Measurements from ENCODE around the gene DYNLT4.
"Not testable (repeated sequence)": the region's sequence is repeated elsewhere in the genome, so short reads cannot be mapped to it uniquely, and the experiment has no call there.

The DYNLT4 gene

DNA sequence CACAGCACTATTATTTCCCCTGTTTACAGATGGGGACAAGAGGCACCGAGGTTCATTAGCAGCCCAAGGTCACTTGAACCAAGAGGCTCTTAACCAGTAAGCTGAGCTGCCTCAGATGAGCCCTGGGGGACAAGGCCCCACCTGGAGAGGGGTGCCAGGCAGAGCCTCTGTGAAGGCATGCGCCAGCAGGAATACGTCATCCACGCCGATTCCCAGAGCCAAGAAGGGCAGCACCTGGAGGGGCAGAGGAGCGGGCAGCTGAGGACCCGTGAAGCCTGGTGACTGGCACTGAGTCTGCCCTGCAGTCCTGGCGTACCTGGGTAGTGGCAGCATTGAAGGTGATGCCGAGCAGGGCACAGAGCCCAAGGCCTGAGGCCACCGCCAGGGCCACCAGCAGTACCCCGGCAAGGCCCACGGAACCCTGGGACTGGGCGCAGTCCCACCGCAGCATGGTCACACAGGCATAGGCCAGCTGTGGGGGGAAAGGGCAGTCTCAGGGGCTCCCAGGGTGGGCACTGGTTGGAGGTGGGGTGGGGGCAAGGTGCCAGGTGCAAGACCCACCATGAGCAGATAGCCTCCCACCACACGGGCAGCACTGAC is 21.8 kb upstream of the DYNLT4 start:
- no peak for DNase-seq (ENCODE audit: low spot score)

DNA sequence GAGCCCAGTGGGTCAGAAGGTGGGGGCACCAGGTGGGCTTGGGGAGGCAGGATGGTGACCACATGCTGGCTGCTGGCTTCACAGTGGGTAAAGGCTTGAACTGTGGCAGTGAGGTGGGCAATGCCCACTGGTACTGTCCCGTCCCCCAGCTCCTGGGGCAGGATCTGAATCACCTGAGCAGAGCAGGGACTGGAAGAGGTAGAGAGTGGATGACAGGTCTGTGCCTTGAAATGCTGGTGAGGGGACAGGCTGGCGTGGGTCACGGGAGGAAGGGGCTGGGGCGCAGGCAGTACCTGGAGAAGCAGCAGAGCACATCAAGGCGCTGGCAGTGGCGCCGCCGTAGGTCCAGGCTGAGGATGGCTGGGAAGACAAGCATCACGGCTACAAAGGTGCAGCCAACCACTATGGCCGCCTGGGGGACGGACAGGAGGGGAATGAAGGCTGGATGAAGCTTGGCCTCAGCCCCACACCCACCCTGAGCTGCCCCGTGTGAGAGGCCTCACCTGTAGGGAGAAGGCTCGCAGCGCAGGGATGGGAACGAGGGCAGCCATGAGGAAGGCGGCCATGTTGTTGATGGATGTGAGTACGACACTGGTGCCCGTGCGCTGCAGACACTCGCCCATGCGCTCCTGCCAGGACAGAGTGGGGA is 21.0 kb upstream of the DYNLT4 start:
- no peak for DNase-seq (ENCODE audit: low spot score)

DNA sequence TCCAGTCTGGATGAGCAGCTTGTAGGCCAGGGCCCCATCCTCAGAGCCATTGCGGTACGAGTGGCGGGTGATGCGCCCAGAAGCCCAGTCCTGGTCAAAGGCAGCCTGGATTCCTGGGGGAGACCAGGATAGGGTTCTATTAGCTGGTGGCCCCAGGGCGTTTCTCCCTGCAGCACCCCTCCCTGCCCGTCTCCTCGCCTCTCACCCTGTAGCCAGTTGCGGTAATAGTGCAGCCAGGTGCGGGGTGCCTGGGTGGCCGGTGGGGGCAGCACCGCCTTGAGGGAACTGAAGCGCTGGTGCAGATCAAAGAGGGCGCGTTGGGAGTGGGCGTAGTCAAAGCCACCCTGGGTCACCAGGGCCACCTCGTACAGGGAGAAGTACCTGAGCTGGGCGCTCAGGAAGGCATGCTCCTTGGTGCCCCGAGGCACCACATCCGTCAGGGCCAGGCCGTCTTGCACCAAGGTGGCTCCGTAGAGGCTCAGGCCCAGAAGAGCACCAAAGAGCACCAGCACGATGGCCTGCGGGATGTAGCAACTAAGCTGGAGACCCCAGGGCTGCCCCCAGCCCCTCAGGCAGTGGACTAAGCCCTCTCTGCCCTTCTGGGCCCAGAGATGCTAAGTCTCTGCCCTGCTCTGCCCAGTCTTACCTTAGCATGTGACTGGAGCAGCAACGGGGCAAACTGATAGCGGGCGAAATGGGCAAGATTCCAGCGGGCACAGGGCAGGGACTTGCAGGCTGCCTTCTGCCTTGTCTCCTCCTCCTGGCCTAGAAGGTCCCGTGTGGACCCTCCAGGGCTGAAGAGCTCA is 20.2 kb upstream of the DYNLT4 start:
- no peak for DNase-seq (ENCODE audit: low spot score)

DNA sequence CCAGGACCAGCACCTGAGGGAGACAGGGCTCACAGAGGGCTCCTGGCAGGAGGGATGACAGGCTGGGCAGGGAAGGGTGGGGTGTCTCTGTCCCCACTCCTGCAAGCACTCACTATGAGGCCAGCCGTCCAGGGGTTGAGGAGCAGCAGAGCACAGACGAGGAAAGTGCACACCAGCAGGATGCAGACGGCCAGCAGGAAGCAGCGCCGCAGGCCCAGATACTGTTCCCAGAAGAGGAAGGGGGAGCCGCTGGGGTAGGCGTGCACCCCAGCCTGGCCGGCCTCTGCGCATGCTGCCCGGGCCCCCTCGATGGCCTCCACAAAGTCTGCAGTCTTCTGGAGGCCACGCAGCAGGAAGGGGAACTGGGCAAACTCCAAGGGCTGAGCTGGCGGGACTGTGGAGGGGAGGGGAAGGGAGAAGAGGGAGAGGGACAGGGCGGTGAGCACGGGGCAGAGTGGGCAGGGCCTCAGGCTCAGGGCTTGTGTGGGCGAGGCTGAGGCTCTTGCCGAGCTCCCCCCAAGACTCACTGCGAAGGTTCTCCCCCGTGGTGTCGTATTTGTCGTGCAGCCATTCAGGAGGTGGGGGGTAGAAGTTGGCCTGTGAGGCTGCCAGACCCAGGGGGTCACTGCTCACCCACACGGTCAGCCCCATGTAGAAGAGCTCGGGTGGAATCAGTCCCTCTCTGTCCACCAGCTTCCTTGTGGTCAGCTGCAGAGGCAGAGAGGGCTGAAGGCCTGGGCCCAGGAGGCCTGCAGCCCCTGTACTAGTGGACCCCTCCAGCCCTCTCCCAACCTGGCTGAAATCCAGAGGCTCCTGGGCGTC is 19.4 kb upstream of the DYNLT4 start:
- DNase-seq (ENCODE audit: low spot score): peak; percentile 63

DNA sequence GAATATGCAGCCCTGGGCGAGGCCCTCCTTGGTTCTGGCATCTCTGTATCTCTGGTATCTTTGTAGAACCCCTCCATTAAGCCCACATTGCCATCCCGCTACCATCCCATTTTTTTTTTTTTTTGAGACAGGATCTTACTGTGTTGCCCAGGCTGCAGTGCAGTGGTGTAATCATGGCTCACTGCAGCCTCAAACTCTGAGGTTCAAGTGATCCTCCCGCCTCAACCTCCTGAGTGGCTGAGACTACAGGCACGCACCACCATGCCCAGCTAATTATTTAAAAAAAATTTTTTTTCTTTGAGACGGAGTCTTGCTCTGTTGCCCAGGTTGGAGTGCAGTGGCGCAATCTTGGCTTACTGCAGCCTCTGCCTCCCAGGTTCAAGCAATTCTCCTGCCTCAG is 17.2 kb upstream of the DYNLT4 start:
- not testable (repeated sequence) for DNase-seq (ENCODE audit: low spot score)

DNA sequence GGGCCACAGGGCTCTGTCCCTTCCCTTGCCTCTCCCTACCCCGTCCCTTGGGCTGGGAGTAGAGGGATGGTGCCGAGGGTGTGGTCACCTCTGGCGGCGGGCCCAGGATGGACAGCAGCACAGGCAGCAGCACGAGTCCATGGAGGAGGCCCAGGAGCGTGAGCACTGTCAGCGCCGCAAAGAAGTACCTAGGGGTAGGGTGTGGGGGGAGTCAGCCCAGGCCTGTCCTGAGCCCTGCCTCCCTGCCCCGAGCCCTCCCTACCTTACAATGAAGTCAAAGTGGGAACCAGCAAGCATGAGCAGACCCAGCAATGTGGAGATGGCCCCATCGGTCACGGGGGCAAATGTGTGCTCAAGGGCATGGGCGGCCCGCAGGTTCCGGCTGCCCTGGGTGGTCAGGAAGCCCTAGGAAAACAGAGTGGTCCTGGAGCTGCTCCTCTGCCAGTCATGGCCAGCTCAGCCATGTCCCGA is 15.9 kb upstream of the DYNLT4 start:
- DNase-seq (ENCODE audit: low spot score): no peak

DNA sequence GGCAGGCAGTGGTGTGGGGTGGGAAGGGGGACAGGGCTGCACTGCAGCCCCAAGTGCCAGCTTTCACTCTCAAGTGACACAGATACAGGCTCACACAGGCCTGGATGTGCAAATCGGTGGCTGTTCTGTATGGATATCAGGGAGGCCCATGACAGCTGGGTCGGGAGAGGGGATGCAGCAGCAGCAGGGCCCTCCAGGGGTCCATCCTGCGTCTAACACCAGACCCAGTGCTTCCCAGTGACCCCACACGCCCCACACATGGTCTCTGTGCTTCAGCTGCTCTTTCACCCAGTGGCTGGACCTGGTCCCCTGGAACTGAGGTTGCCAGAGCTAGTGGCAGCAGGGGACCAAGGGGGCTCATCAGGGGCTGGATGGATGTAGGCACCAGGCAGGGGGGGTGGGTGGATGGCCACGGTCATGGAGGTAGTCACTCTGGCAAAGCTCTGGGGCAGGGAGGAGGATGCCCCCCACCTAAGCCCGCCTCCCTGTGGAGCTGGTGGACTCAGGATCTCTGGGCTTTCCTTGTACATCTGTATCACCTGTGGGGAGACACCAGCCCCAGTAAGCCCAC is 15.1 kb upstream of the DYNLT4 start:
- no peak for DNase-seq (ENCODE audit: low spot score)

DNA sequence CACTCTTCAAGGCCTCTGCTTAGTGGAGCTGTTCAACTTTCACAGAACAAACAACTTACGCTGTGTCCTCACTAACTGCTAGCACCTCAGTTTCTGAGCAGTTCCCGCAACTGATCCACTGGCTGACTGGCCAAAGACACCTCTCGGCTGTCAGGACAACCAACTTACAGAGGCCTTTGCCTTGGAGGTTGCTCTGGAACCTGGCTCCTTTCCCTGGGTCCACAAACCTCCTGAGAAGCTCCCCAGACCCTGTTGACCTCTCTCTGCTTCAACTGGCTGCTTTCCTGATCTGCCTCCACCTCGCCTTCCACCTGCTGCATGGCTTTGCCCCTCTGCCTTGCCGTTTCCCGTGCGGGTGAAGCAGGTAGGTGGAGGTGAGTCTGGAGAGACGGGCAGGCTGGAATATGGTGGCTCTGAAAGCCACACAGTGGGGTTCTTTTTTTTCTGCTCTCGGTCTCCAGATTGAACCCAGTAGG is 14.1 kb upstream of the DYNLT4 start:
- DNase-seq (ENCODE audit: low spot score): no peak

DNA sequence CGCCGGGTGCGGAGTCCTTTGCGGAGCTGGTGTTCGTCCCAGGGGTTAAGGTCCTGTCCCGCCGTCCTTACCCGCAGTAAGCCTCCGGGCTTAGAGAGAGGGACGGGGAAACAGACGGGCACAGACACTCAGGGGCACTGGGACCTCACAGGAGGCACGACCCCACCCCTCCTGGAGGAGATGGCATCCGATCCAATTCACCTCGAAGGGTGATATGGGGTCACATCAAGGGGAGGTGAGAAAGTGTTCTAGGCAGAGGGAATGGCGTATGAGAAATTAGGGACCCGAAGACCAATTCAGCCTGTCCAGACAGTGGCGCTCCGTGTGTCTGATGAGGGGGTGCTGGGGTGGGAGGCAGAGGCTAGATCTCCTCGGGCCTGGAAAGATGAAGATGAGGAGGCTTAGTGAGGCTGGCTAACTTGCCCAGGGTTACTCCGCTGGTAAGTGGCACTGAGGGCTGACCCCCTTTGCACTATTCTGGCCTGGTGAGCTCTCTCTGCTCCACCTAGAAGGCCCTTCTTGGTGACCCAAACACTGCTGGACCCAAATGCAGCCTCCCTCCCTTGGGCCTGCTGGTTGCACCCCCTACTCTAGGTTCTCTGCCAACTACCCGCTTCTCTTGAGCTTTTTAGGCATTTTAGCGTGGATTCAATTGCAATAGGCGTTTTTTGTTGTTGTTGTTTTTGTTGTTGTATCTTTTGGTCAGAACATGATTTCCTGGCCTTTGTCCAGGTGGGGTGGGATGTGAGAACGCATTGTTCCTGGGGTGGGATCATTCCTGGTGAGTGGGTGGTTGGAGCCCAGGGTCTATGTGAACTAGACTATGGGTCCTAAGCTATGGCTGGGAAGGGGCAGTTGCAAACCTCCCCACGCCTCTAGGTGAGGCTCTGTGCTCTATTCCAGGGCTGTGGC is 13.4 kb upstream of the DYNLT4 start:
- no peak for DNase-seq (ENCODE audit: low spot score)

DNA sequence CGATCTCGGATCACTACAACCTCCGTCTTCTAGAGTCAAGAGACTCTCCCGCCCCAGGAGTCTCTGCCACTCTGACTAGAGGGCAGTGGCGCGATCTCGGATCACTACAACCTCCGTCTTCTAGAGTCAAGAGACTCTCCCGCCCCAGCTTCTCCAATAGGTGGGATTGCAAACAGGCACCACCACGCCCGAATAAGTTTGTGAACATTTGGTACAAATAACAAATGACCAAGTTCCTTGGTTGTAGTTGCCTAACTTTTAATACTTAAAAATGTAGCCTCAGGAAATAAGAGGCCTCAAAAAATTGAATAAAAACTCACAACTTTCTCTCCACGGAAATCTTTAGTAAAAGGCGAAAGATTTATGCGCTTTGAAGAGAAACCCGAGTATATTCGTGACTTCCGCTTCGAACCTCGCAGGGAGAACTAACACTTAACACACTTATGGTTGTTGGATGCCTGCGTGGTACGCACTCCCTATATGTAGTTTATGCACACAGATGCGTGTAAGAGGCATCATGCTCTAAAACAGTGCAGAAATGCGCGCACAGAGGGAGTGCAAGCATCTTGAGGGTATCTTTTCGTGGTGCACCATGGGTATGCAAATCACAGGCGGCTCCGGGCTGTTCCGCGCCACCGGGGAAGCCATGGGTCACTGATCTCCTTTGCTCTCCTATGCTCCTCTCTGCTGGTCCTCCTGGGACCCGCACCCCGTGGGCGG is 12.6 kb upstream of the DYNLT4 start:
- DNase-seq (ENCODE audit: low spot score): peak; percentile 78

DNA sequence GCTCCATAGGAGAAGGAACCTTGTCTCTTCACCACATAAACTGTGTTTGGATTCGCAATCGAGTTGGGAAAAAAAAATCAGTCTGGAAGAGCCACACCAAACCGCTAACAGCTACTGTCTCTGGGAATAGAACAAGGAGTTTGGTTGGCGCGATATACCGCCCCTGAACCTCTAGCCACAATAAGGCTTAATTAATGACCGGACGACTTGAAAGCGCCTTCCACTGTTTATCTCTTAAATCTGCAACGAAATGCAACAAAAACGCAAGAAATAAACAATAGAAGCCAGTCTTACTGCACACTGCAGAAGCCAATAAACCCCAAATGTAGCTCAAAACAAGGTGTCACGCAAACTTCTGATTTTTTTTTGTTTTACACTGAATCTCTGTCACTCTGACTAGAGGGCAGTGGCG is 12.1 kb upstream of the DYNLT4 start:
- DNase-seq (ENCODE audit: low spot score): no peak

DNA sequence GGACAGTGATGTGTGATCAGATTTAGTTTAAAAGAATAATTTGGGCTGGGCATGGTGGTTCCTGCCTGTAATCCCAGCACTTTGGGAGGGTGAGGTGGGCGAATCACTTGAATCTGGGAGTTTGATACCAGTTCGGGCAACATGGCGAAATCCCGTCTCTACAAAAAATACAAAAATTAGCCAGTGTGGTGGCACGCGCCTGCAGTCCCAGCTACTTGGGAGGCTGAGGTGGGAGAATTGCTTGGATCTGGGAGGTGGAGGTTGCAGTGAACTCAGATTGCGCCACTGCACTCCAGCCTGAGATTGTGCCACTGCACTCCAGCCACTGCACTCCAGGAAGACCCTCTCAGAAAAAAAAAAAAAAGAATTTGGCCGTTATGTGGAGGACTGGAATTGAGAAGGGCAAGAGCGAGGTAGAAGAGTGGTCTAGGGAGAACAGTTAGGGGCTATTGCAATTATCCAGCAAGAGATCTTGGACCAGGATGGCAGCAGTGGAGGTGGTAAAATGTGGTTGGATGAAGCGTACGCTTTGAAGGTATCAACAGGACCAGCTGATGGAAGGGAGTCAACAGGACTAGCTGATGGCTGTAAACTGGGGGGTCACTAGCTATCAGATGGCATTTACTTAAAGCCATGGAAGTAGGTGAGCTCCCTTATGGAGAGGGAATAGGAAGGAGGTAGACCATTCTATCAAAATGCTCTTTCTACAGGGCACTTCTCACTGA is 10.8 kb upstream of the DYNLT4 start:
- no peak for DNase-seq (ENCODE audit: low spot score)

DNA sequence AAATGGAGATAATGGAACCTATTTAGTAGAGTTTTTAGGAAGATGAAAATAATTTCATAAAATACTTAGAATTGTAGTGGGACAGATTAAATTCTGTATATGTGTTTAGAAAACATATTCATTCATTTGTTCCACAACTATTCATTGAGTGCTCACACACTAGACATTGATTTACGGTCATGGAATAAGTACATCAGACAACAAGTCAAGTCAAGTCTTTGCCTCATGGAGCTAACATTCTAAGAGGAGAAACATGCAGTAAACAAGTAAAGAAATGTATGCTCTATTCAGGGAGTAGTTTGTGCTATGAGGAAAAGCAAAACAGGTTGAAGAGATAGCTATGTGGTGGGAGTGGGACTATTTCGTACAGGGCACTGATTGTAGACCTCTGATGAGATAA is 10.2 kb upstream of the DYNLT4 start:
- DNase-seq (ENCODE audit: low spot score): no peak

DNA sequence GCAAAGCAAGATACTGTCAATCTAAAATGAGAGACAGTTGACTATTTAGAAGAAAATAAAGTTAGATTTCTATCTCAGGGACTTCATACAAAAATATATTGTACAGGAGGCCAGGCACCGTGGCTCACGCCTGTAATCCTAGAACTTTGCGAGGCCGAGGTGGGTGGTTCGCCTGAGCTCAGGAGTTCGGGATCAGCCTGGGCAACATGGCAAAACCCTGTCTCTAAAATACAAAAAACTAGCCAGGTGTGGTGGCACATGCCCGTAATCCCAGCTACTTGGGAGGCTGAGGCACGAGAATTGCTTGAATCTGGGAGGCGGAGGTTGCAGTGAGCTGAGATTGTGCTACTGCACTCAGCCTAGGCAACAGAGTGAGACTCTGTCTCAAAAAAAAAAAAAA is 8.8 kb upstream of the DYNLT4 start:
- DNase-seq (ENCODE audit: low spot score): not testable (repeated sequence)

DNA sequence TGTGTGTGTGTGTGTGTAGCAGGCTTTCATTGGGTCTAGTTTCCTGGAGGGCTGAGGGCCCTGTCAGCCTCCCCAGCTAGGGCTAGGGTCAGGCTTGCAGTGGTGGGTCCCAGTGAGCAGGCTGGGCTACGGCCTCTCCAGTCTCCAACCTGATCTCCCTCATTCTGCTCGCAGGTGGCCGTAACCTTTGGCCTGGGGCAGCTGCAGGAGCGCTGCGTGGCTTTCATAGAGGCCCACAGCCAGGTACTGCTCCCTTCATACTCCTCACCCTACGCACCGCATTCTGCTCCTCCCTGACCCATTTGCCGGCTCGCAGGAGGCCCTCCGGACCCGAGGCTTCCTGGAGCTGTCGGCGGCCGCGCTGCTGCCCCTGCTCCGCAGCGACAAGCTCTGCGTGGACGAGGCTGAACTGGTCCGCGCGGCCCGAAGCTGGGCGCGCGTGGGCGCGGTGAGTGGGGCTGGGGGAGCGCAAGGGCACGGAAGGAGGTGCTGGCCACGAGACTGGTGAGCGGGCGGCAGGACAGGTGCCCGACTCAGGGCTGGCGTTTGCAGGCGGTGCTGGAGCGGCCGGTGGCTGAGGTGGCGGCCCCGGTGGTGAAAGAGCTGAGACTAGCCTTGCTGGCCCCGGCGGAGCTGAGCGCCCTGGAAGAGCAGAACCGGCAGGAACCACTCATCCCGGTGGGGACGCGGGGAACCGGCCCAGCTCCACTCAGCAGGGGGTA is 5.8 kb upstream of the DYNLT4 start:
- no peak for DNase-seq (ENCODE audit: low spot score)

DNA sequence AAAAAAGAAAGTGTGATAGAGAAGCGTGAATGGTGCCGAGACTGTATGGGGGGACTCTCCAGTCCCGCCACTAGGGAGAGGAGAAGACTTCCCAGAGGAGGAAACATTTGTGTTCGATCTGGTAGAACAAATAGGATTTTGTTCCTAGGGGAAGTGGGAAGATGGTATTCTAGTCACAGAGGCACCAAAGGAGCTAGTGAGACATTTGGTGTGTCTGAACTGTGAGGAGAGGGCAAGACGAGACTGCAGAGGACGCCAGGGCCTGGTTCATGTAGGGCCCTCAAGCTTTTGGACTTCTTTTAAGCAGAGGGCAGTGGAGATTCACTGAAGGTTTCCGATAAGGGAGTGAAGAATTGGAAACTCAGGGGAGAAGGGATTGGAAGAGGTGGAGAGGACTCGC is 4.1 kb upstream of the DYNLT4 start:
- DNase-seq (ENCODE audit: low spot score): no peak

DNA sequence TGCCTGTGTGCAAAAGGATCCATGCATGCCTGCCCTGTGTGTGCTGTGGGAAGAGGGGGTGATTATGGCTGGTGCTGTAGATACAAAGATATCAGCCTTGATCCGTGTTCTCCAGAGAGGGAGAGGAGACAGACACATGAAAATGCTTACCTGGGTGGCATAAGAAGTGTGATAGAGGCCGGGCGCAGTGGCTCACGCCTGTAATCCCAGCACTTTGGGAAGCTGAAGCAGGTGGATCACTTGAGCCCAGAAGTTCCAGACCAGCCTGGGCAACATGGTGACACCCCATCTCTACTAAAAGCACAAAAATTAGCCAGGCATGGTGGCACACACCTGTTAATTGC is 3.6 kb upstream of the DYNLT4 start:
- not testable (repeated sequence) for DNase-seq (ENCODE audit: low spot score)

DNA sequence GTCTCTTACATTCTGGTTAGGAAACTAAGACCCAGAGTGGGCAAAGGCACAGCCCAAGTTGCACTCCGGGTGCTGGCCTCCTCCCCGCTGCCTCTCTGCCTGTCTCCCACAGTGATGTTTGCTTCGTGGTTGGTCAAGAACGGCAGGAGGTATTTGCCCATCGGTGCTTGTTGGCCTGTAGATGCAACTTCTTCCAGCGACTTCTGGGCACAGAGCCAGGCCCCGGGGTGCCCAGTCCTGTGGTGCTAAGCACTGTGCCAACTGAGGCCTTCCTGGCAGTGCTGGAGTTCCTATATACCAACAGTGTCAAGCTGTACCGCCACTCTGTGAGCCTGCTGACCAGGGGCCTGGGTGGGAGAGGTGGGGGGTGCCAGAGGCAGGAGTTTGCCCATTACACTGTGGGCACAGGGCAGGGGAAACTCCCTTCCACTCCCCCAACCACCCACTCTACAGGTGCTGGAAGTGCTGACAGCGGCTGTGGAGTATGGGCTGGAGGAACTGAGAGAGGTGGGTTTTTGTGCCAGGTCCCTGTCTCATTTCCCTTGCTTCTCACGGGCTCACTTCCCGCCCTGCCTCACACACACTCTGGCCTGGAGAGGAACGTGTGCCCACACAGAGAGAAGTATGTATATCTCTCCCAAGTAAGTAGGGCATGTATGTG is 3.1 kb upstream of the DYNLT4 start:
- DNase-seq (ENCODE audit: low spot score): no peak

All from globus pallidus (tissue), 1 donor.